IMR-90 (cell line): ENCODE measurements around the gene SELENOT. TPM values are rescaled to one million over a fixed set of nuclear protein-coding genes. Genes with fewer than 3 reads are reported as not detected.
A peak's percentile ranks its signal among the peaks of the same experiment; 100 is the strongest.

Source experiments
- ATAC-seq: fragments of 200-7000 bp; cut with Tn5 transposase; 2 replicates; pipeline ENCODE4 v1.9.1; 2020; ENCODE audit warnings: low read depth, mild to moderate bottlenecking, moderate library complexity
- BruUV-seq: library from RNA; stranded (reverse); fragments of 400-500 nt; replicated peaks from 2 replicates; lab custom pipeline; 2021; lab: Mats Ljungman, UMichigan
- CTCF ChIA-PET: fragments of 300-600 bp; formaldehyde crosslinking; extraction: SDS; loops from one replicate; lab custom pipeline; 2021; ENCODE audit warnings: antibody characterized with exemption; lab: Yijun Ruan, JAX
- POLR2A ChIA-PET: fragments of 300-600 bp; sonication (Branson Sonifier 250); formaldehyde crosslinking; loops from one replicate; lab custom pipeline; 2022; ENCODE audit warnings: antibody characterized with exemption; ENCODE audit not compliant: unreplicated experiment; lab: Charles Lee
- DNase-seq: peaks from one replicate; pipeline ENCODE4 v3.0.0; 2013
- H2AFZ ChIP-seq: replicated peaks from 2 replicates; pipeline ENCODE3; 2013; ENCODE audit warnings: low read length, mild to moderate bottlenecking; ENCODE audit not compliant: poor library complexity
- H2AK5ac ChIP-seq: 2 replicates; pipeline ENCODE4 v1.6.1; 2013; ENCODE audit warnings: low read depth, low read length, inconsistent platforms
- H2AK9ac ChIP-seq: replicated peaks from 2 replicates; pipeline ENCODE3; 2013; ENCODE audit warnings: mild to moderate bottlenecking, low read depth, low read length, moderate library complexity; ENCODE audit not compliant: poor library complexity
- H2BK120ac ChIP-seq: 2 replicates; pipeline ENCODE4 v1.6.1; 2013; ENCODE audit warnings: low read depth, low read length, inconsistent platforms
- H2BK15ac ChIP-seq: 3 replicates; pipeline ENCODE4 v1.6.1; 2013; ENCODE audit warnings: low read depth, low read length, inconsistent platforms
- H2BK20ac ChIP-seq: 2 replicates; pipeline ENCODE4 v1.6.1; 2013; ENCODE audit warnings: low read depth, mild to moderate bottlenecking, inconsistent platforms, low read length, moderate library complexity
- H2BK5ac ChIP-seq: 2 replicates; pipeline ENCODE4 v1.6.1; 2013; ENCODE audit warnings: mild to moderate bottlenecking, low read depth, low read length, inconsistent platforms; ENCODE audit not compliant: poor library complexity, severe bottlenecking
- H3K14ac ChIP-seq: replicated peaks from 2 replicates; pipeline ENCODE4 v1.6.1; 2013; ENCODE audit warnings: low read depth, low read length, inconsistent platforms
- H3K18ac ChIP-seq: 2 replicates; pipeline ENCODE4 v1.6.1; 2013; ENCODE audit warnings: low read depth, low read length, control low read depth
- H3K23ac ChIP-seq: 2 replicates; pipeline ENCODE4 v1.6.1; 2013; ENCODE audit warnings: low read depth, low read length, inconsistent platforms
- H3K27ac ChIP-seq: 2 replicates; pipeline ENCODE4 v1.5.1; 2013; ENCODE audit warnings: mild to moderate bottlenecking, control low read depth, low read length; ENCODE audit not compliant: insufficient read depth
- H3K27me3 ChIP-seq: 2 replicates; pipeline ENCODE4 v1.6.1; 2013; ENCODE audit warnings: low read length; ENCODE audit not compliant: control insufficient read depth, insufficient read depth
- H3K36me3 ChIP-seq: 2 replicates; pipeline ENCODE4 v1.6.1; 2013; ENCODE audit warnings: low read length, mixed read lengths; ENCODE audit not compliant: control insufficient read depth, insufficient read depth
- H3K4ac ChIP-seq: 2 replicates; pipeline ENCODE4 v1.6.1; 2013; ENCODE audit warnings: low read depth, low read length, inconsistent platforms
- H3K4me1 ChIP-seq: 2 replicates; pipeline ENCODE4 v1.6.1; 2013; ENCODE audit warnings: low read length, mixed read lengths; ENCODE audit not compliant: control insufficient read depth, insufficient read depth
- H3K4me2 ChIP-seq: 2 replicates; pipeline ENCODE4 v1.6.1; 2013; ENCODE audit warnings: low read depth, mild to moderate bottlenecking, control low read depth, low read length, moderate library complexity
- H3K4me3 ChIP-seq: 2 replicates; pipeline ENCODE4 v1.5.1; 2013; ENCODE audit warnings: low read depth, mild to moderate bottlenecking, control low read depth, low read length, moderate library complexity; ENCODE audit not compliant: insufficient read depth
- H3K56ac ChIP-seq: 2 replicates; pipeline ENCODE4 v1.6.1; 2013; ENCODE audit warnings: low read length, inconsistent platforms; ENCODE audit not compliant: insufficient read depth; ENCODE audit errors: extremely low read depth
- H3K79me1 ChIP-seq, 2 experiments: 2 replicates each; pipeline ENCODE4 v1.6.1; 2013; ENCODE audit warnings: low read length in 2 of 2, inconsistent platforms in 1 of 2, low read depth in 1 of 2
- H3K9ac ChIP-seq: 2 replicates; pipeline ENCODE4 v1.6.1; 2013; ENCODE audit warnings: low read depth, low read length, control low read depth
- H3K9me1 ChIP-seq: 2 replicates; pipeline ENCODE4 v1.6.1; 2013; ENCODE audit warnings: low read length, inconsistent platforms; ENCODE audit not compliant: insufficient read depth
- H3K9me3 ChIP-seq: 2 replicates; pipeline ENCODE4 v1.6.1; 2013; ENCODE audit warnings: low read length; ENCODE audit not compliant: control insufficient read depth, insufficient read depth
- H4K20me1 ChIP-seq: 2 replicates; pipeline ENCODE4 v1.6.1; 2013; ENCODE audit warnings: low read length, inconsistent platforms; ENCODE audit not compliant: insufficient read depth
- H4K5ac ChIP-seq: 2 replicates; pipeline ENCODE4 v1.6.1; 2013; ENCODE audit warnings: mild to moderate bottlenecking, low read depth, low read length, control low read depth
- H4K8ac ChIP-seq, 2 experiments: 2 replicates each; pipeline ENCODE4 v1.6.1; 2013; ENCODE audit warnings: low read depth in 2 of 2, low read length in 2 of 2, control low read depth in 1 of 2, inconsistent platforms in 1 of 2
- H4K91ac ChIP-seq: 2 replicates; pipeline ENCODE4 v1.6.1; 2013; ENCODE audit warnings: low read depth, low read length, inconsistent platforms; ENCODE audit not compliant: insufficient read depth
- BHLHE40 ChIP-seq: fragments of 150-350 bp; IDR thresholded peaks from 2 replicates; pipeline ENCODE4 v1.6.1; 2016; ENCODE audit warnings: mild to moderate bottlenecking, low read depth, low read length
- CEBPB ChIP-seq: IDR thresholded peaks from 2 replicates; pipeline ENCODE4 v1.6.1; 2012; ENCODE audit warnings: low read depth, low read length, improper control_type of control experiment
- CHD1 ChIP-seq: IDR thresholded peaks from 2 replicates; pipeline ENCODE4 v1.6.1; 2012; ENCODE audit warnings: low read depth, low read length, improper control_type of control experiment
- FOS ChIP-seq: fragments of 150-350 bp; IDR thresholded peaks from 2 replicates; pipeline ENCODE4 v1.6.1; 2016; ENCODE audit warnings: low read depth, low read length
- MAFK ChIP-seq: IDR thresholded peaks from 2 replicates; pipeline ENCODE4 v1.6.1; 2012; ENCODE audit warnings: low read depth, low read length, improper control_type of control experiment
- MAZ ChIP-seq: IDR thresholded peaks from 2 replicates; pipeline ENCODE4 v1.6.1; 2012; ENCODE audit warnings: low read depth, mild to moderate bottlenecking, low read length, improper control_type of control experiment, moderate library complexity, borderline replicate concordance
- MXI1 ChIP-seq: IDR thresholded peaks from 2 replicates; pipeline ENCODE4 v1.6.1; 2012; ENCODE audit warnings: low read depth, mild to moderate bottlenecking, low read length, moderate library complexity, borderline replicate concordance
- NFE2L2 ChIP-seq: fragments of 150-350 bp; IDR thresholded peaks from 2 replicates; pipeline ENCODE4 v1.6.1; 2016; ENCODE audit warnings: low read depth, mild to moderate bottlenecking, low read length
- POLR2A ChIP-seq: IDR thresholded peaks from 2 replicates; pipeline ENCODE4 v1.6.1; 2012; ENCODE audit warnings: mild to moderate bottlenecking, low read depth, low read length
- RAD21 ChIP-seq: IDR thresholded peaks from 2 replicates; pipeline ENCODE4 v1.6.1; 2012; ENCODE audit warnings: low read length, improper control_type of control experiment
- RCOR1 ChIP-seq: IDR thresholded peaks from 2 replicates; pipeline ENCODE4 v1.6.1; 2012; ENCODE audit warnings: mild to moderate bottlenecking, low read length, improper control_type of control experiment; ENCODE audit not compliant: insufficient replicate concordance
- RFX5 ChIP-seq: IDR thresholded peaks from 2 replicates; pipeline ENCODE4 v1.8.0; 2012; ENCODE audit warnings: low read depth, mild to moderate bottlenecking, low read length, moderate library complexity
- SMC3 ChIP-seq: fragments of 150-350 bp; IDR thresholded peaks from 2 replicates; pipeline ENCODE4 v1.6.1; 2016; ENCODE audit warnings: low read depth, mild to moderate bottlenecking, antibody characterized with exemption, low read length, moderate library complexity
- WGBS, 2 experiments: methylation state at CpG; one replicate each; pipeline versions ENCODE4 v1.1.5 to v1.1.7; 2013; ENCODE audit warnings: missing lambda C conversion rate in 2 of 2; ENCODE audit not compliant: insufficient read length in 1 of 2; ENCODE audit errors: extremely low coverage in 2 of 2; 5-methylcytosine and 5-hydroxymethylcytosine counted together
- dilution Hi-C: fragments of 300-500 bp; cut with HindIII; formaldehyde crosslinking; loops from one replicate; pipeline ENCODE4 v1.14.3; 2018; ENCODE audit warnings: low sequenced_read_pairs; ENCODE audit not compliant: unreplicated experiment
- in situ Hi-C: fragments of 300-500 bp; cut with MboI; formaldehyde crosslinking; loops from 3 replicates; pipeline ENCODE4 v1.14.3; 2019; ENCODE audit warnings: low sequenced_read_pairs, inconsistent platforms, mixed read lengths
- intact Hi-C: fragments of 100-400 bp; cut with micrococcal nuclease; formaldehyde crosslinking; loops from 2 replicates; pipeline ENCODE4 v1.10.0; 2022
- polyA plus RNA-seq, 3 experiments: library from polyadenylated mRNA; depleted of rRNA; stranded (reverse); fragments of >200 nt; gene quantifications; 2 replicates each; pipeline ENCODE4 v1.2.3, GENCODE V29; 2012; ENCODE audit warnings: low replicate concordance in 1 of 3
- total RNA-seq: library from RNA; depleted of rRNA; stranded (reverse); fragments of >200 nt; gene quantifications from 2 replicates; pipeline ENCODE4 v1.2.3, GENCODE V29; 2012
- TF ChIP-seq, protein P1 (sequence below): conservative IDR thresholded peaks from 2 replicates; pipeline ENCODE4 v1.5.1; 2012; ENCODE audit warnings: mild to moderate bottlenecking, low read depth, low read length, improper control_type of control experiment
- TF ChIP-seq, protein P2 (sequence below): fragments of 150-350 bp; IDR thresholded peaks from 2 replicates; pipeline ENCODE4 v1.6.1; 2017; ENCODE audit warnings: mild to moderate bottlenecking, antibody characterized with exemption, low read length, low read depth
- TF ChIP-seq, protein P3 (sequence below): fragments of 150-350 bp; IDR thresholded peaks from 2 replicates; pipeline ENCODE4 v1.6.1; 2016; ENCODE audit warnings: low read depth, mild to moderate bottlenecking, low read length, moderate library complexity, borderline replicate concordance

SELENOT gene
- total and polyA plus RNA-seq, 2 of the 4 experiments (the other 2 are of a cell fraction), result 365 to 415 TPM

DNA sequence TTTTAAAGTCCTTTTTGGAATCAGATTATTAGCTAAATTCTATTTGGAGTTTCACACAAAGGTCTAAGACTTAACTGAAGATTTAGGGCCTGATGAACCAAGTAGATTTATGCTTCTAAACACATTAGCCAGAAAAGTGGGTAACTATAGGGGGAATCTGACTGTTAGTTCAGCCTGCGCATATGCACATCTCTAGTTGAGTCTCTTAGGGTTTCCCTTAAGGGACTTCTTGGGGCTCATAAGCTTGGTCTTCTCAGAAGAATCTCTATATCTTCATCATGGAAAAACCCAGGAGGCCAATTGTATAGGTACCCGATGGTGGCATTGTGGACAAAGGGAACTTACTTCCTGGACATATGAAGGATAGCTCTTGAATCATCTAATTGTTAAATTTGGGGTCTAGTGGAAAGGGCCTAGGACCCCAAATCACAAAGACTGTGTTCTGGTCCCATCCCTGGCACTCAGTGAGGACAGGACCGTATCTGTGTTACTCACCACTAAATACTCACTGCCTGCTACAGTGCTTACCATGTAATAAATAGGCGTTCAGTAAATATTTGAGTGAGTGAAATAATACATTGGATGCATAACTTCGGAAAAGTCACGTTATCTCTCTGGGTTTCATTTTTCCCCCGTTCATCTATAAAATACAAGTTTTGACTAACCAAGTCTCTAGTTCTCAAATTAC, 17.0 kb downstream of the SELENOT start:
- Histone ChIP-seq H3K4me2 (no peak overlapping the region), H2AFZ (no peak overlapping the region), H3K4ac (no peak overlapping the region), H3K56ac (no peak overlapping the region), H3K27ac (no peak overlapping the region), H3K27me3 (no peaks in the 10 kb centered on the region), H2BK20ac (no peak overlapping the region), H2BK5ac (no peak overlapping the region), H3K9ac (no peak overlapping the region), H2AK5ac (no peak overlapping the region), H2BK15ac (no peak overlapping the region), H3K9me3 (no peaks in the 10 kb centered on the region), H2AK9ac (no peak overlapping the region), H3K79me1 (peaks cover 24 to 31% of the 10 kb centered on the region in 2 experiments), H3K14ac (0 out of 2 replicates have a peak overlapping the region, but pooled peaks have one; percentile 53), H4K8ac (no peak overlapping the region; a peak in 1 of 4 replicates), H3K9me1 (peaks cover 5% of the 10 kb centered on the region; the same call in 1 of the 2 replicates), H3K4me3 (no peak overlapping the region), H4K91ac (no peak overlapping the region), H4K20me1 (peaks cover 10% of the 10 kb centered on the region; the same call in 1 of the 2 replicates), H3K23ac (peak overlapping the region; percentile 24; the same call in 1 of the 2 replicates), H3K36me3 (peaks cover 5% of the 10 kb centered on the region; the same call in 1 of the 2 replicates), H4K5ac (no peak overlapping the region), H3K4me1 (no peaks in the 10 kb centered on the region), H2BK120ac (no peak overlapping the region), H3K18ac (no peak overlapping the region)
- BruUV-seq, result no TSS peak
- in situ Hi-C loops, result no loop called here
- CTCF ChIA-PET, result no interaction called here
- ATAC-seq (no peak), DNase-seq (no peak)
- dilution Hi-C loops, result no loop called here
- POLR2A ChIA-PET, result no interaction called here
- intact Hi-C loops, result no loop called here
- WGBS, 2 experiments, result no CpG with 5 or more reads among the region's 7 CpGs
- TF ChIP-seq, protein P1, sequence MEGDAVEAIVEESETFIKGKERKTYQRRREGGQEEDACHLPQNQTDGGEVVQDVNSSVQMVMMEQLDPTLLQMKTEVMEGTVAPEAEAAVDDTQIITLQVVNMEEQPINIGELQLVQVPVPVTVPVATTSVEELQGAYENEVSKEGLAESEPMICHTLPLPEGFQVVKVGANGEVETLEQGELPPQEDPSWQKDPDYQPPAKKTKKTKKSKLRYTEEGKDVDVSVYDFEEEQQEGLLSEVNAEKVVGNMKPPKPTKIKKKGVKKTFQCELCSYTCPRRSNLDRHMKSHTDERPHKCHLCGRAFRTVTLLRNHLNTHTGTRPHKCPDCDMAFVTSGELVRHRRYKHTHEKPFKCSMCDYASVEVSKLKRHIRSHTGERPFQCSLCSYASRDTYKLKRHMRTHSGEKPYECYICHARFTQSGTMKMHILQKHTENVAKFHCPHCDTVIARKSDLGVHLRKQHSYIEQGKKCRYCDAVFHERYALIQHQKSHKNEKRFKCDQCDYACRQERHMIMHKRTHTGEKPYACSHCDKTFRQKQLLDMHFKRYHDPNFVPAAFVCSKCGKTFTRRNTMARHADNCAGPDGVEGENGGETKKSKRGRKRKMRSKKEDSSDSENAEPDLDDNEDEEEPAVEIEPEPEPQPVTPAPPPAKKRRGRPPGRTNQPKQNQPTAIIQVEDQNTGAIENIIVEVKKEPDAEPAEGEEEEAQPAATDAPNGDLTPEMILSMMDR, result no peak
- no peak for TF ChIP-seq SMC3
- TF ChIP-seq MAZ, result no peak
- TF ChIP-seq MAFK, result no peak
- TF ChIP-seq RFX5, result no peak
- no peak for TF ChIP-seq BHLHE40
- TF ChIP-seq, protein P2, sequence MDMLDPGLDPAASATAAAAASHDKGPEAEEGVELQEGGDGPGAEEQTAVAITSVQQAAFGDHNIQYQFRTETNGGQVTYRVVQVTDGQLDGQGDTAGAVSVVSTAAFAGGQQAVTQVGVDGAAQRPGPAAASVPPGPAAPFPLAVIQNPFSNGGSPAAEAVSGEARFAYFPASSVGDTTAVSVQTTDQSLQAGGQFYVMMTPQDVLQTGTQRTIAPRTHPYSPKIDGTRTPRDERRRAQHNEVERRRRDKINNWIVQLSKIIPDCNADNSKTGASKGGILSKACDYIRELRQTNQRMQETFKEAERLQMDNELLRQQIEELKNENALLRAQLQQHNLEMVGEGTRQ, result no peak
- no peak for TF ChIP-seq RAD21
- TF ChIP-seq FOS, result no peak
- TF ChIP-seq NFE2L2, result no peak
- TF ChIP-seq MXI1, result no peak
- no peak for TF ChIP-seq CEBPB
- no peak for TF ChIP-seq RCOR1
- no peak for TF ChIP-seq CHD1
- no peak for TF ChIP-seq POLR2A
- TF ChIP-seq, protein P3, sequence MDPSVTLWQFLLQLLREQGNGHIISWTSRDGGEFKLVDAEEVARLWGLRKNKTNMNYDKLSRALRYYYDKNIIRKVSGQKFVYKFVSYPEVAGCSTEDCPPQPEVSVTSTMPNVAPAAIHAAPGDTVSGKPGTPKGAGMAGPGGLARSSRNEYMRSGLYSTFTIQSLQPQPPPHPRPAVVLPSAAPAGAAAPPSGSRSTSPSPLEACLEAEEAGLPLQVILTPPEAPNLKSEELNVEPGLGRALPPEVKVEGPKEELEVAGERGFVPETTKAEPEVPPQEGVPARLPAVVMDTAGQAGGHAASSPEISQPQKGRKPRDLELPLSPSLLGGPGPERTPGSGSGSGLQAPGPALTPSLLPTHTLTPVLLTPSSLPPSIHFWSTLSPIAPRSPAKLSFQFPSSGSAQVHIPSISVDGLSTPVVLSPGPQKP, result no peak
